Panc1 (cell line): Measurements from ENCODE around the gene GNG7.

ENCODE experiments used
- SIN3A ChIP-seq: IDR thresholded peaks from 2 replicates; pipeline ENCODE4 v1.6.1; 2012; ENCODE audit warnings: low read depth, mild to moderate bottlenecking, low read length, moderate library complexity, borderline replicate concordance; ENCODE audit not compliant: insufficient read depth
- TF ChIP-seq, protein P1 (sequence below): fragments of 450-650 bp; IDR thresholded peaks from 2 replicates; pipeline ENCODE4 v1.5.1; 2017; ENCODE audit warnings: mild to moderate bottlenecking
- TF ChIP-seq, protein P2 (sequence below), 2 experiments: IDR thresholded peaks; 2 replicates each; pipeline ENCODE4 v1.6.1; 2011 to 2012; ENCODE audit warnings: low read depth in 2 of 2, control low read depth in 1 of 2, low read length in 1 of 2, mild to moderate bottlenecking in 1 of 2, moderate library complexity in 1 of 2; ENCODE audit not compliant: insufficient read depth in 1 of 2

DNA sequence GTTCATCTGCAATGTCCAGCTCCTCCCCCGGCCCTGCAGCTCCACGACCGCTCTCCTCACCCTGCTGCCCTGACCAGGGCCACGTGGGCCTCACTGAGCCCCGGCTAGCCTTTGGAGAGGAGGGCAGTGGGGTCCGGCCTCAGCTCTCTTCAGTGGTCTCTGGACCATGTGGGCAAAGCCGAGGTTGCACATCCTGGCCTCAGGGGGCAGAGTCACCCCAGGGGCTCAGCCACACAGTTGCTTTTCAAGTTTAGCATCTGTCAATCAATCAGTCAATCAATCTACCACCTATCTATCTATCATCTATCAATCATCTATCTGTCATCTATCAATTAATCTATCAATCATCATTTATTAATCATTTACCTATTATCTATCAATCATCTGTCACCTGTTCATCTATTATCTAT lies 21.7 kb upstream of the GNG7 start:
- TF ChIP-seq, protein P1, sequence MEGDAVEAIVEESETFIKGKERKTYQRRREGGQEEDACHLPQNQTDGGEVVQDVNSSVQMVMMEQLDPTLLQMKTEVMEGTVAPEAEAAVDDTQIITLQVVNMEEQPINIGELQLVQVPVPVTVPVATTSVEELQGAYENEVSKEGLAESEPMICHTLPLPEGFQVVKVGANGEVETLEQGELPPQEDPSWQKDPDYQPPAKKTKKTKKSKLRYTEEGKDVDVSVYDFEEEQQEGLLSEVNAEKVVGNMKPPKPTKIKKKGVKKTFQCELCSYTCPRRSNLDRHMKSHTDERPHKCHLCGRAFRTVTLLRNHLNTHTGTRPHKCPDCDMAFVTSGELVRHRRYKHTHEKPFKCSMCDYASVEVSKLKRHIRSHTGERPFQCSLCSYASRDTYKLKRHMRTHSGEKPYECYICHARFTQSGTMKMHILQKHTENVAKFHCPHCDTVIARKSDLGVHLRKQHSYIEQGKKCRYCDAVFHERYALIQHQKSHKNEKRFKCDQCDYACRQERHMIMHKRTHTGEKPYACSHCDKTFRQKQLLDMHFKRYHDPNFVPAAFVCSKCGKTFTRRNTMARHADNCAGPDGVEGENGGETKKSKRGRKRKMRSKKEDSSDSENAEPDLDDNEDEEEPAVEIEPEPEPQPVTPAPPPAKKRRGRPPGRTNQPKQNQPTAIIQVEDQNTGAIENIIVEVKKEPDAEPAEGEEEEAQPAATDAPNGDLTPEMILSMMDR = no peak
- TF ChIP-seq, protein P2, sequence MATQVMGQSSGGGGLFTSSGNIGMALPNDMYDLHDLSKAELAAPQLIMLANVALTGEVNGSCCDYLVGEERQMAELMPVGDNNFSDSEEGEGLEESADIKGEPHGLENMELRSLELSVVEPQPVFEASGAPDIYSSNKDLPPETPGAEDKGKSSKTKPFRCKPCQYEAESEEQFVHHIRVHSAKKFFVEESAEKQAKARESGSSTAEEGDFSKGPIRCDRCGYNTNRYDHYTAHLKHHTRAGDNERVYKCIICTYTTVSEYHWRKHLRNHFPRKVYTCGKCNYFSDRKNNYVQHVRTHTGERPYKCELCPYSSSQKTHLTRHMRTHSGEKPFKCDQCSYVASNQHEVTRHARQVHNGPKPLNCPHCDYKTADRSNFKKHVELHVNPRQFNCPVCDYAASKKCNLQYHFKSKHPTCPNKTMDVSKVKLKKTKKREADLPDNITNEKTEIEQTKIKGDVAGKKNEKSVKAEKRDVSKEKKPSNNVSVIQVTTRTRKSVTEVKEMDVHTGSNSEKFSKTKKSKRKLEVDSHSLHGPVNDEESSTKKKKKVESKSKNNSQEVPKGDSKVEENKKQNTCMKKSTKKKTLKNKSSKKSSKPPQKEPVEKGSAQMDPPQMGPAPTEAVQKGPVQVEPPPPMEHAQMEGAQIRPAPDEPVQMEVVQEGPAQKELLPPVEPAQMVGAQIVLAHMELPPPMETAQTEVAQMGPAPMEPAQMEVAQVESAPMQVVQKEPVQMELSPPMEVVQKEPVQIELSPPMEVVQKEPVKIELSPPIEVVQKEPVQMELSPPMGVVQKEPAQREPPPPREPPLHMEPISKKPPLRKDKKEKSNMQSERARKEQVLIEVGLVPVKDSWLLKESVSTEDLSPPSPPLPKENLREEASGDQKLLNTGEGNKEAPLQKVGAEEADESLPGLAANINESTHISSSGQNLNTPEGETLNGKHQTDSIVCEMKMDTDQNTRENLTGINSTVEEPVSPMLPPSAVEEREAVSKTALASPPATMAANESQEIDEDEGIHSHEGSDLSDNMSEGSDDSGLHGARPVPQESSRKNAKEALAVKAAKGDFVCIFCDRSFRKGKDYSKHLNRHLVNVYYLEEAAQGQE (IDR thresholded peaks at IDR 0.05; ENCODE audit: insufficient read depth in 1 of 2, low read depth in 2 of 2, low read length in 1 of 2) = no peak
- TF ChIP-seq SIN3A = no peak
